ENCODE results near the gene SGMS1.
"Not testable (repeated sequence)": the region's sequence is repeated elsewhere in the genome, so short reads cannot be mapped to it uniquely, and the experiment has no call there.

The SGMS1 gene

GRCh38 chr10:50575477-50576244 is 48.1 kb downstream of the SGMS1 start:
- no peak for DNase-seq
- TF ChIP-seq GATA1 (IDR thresholded peaks at IDR 0.05; ENCODE audit: low read depth, low read length) (no peak), POLR2A (IDR thresholded peaks at IDR 0.05; ENCODE audit: low read length) (no peak)

DNA sequence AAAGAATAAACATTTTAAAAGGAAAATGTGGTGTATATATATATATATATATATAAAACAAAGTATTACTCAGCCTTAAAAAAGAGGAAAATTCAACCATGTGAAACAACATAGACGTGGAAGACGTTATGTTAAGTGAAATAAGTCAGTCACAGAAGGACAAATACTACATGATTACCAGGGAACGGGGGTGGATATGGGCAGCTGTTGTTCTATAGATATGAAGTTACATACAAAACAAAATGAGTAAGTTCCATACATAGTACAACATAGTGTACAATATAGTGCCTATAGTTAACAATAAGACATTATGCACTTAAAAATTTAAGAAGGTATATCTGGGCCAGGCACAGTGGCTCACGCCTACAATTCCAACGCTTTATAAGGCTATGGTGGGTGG is 48.8 kb downstream of the SGMS1 start:
- peak; percentile 47 to 64 for DNase-seq
- no peak for TF ChIP-seq POLR2A (IDR thresholded peaks at IDR 0.05; ENCODE audit: low read length)
- no peak for TF ChIP-seq GATA1 (IDR thresholded peaks at IDR 0.05; ENCODE audit: low read depth, low read length)

GRCh38 chr10:50574305-50574704 is 49.5 kb downstream of the SGMS1 start:
- no peak for TF ChIP-seq POLR2A (IDR thresholded peaks at IDR 0.05; ENCODE audit: low read length)
- no peak for TF ChIP-seq GATA1 (IDR thresholded peaks at IDR 0.05; ENCODE audit: low read depth, low read length)
- no peak for DNase-seq

- no peak for DNase-seq
- TF ChIP-seq POLR2A (IDR thresholded peaks at IDR 0.05; ENCODE audit: low read length) (no peak), GATA1 (IDR thresholded peaks at IDR 0.05; ENCODE audit: low read depth, low read length) (no peak)
Observed at GRCh38 chr10:50572017-50572491, 51.7 kb downstream of the SGMS1 start.

DNA sequence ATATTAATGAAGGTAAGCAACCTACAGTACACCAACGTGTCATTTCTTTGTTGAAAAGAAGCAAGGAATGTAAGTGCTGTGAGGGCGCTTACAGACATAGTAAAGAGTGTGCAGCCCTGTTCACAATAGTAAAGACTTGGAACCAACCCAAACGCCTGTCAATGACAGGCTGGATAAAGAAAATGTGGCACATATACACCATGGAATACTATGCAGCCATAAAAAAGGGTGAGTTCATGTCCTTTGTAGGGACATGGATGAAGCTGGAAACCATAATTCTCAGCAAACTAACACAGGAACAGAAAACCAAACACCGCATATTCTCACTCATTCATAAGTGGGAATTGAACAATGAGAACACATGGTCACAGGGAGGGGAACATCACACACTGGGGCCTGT is 55.0 kb downstream of the SGMS1 start:
- not testable (repeated sequence) for DNase-seq

GRCh38 chr10:50567384-50567783 is 56.4 kb downstream of the SGMS1 start:
- TF ChIP-seq POLR2A (IDR thresholded peaks at IDR 0.05; ENCODE audit: low read length) (no peak), GATA1 (IDR thresholded peaks at IDR 0.05; ENCODE audit: low read depth, low read length) (no peak)

GRCh38 chr10:50566150-50566549 is 57.6 kb downstream of the SGMS1 start:
- TF ChIP-seq POLR2A (IDR thresholded peaks at IDR 0.05; ENCODE audit: low read length) (no peak), GATA1 (IDR thresholded peaks at IDR 0.05; ENCODE audit: low read depth, low read length) (no peak)
- no peak for DNase-seq

More at GRCh38 chr10:50567384-50567783, 56.4 kb downstream of the SGMS1 start:
- no peak for DNase-seq

DNA sequence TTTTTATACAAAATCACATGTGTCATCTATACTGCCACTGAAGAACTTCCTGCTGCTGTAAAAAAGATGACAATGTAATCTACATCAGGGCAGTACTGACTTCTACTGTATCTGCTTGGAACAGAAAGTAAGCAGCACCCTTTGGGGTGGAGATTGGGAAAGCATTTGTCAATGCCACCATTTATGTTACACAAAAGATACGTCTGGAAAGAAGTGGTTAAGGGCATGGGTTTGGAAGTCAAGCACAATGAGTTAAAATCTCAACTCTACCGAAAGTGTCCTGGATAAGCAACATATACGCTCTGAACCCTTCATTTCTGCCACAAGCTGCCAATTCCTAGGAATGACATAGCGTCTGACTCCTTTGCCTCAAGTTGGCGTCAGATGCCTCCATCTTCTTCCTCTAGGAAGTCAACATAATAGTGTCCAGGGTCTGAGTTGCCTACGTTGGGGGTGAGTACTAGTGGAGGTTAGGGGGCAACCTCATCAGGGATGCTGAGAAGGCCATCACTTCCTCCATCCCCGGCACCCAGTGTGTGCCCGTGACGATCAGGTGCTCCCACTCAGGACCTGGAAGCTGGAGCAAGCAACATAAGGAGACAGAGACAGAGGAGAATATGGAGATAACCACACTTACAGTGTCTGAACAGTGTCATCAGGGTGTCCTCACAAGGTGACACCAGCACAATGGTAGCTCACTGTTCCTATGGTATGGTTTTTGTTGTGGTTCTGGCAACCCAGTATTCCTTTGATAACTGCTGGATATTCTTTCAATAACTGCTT is 58.3 kb downstream of the SGMS1 start:
- TF ChIP-seq GATA1 (IDR thresholded peaks at IDR 0.05; ENCODE audit: low read depth, low read length) (peak; percentile 27), POLR2A (IDR thresholded peaks at IDR 0.05; ENCODE audit: low read length) (no peak)
- peak; percentile 84 to 94 for DNase-seq

- no peak for DNase-seq
- TF ChIP-seq POLR2A (IDR thresholded peaks at IDR 0.05; ENCODE audit: low read length) = no peak
Observed at GRCh38 chr10:50563906-50564305, 59.9 kb downstream of the SGMS1 start.

DNA sequence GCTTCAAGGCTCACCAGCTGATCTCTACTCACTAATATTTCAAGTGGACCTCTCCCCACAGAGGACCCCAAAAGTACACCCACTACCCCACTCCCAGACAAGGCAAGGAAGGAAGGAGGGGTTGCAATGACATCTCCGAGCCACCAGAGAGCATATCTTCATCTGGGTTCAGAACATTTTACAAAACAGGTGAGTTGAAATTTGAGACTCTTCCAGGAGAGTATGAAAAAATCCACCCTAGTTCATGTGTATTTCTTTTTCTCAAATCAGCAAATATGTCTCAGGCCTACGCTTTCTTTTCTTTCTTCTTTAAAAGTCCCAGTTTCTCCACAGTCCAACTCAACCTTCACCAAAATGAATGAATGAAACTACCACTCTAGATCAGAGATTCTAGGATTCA is 61.9 kb downstream of the SGMS1 start:
- TF ChIP-seq POLR2A (IDR thresholded peaks at IDR 0.05; ENCODE audit: low read length) = no peak
- no peak for TF ChIP-seq GATA1 (IDR thresholded peaks at IDR 0.05; ENCODE audit: low read depth, low read length)

DNA sequence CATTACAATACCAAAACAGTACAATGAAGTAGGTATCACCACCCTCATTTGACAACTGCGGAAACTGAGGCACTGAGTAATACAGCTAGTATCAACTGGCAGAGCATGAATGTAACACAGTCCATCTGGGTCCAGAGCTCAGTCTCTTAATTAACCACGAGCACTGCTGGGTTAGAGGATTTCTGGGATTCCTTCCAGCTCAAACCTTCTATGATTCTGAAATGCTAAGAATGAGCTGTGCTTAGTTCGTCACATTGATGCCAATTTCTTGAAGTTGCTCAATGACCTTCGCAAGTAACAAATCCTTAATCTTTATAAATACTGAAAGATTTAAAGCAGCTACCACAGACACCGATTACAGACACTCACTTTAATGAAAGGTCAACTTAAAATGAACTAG is 62.5 kb downstream of the SGMS1 start:
- no peak for TF ChIP-seq POLR2A (IDR thresholded peaks at IDR 0.05; ENCODE audit: low read length)
- TF ChIP-seq GATA1 (IDR thresholded peaks at IDR 0.05; ENCODE audit: low read depth, low read length) = no peak
- peak in 1 of 2 experiments; percentile 50 for DNase-seq

More for the DNA sequence above, 61.9 kb downstream of the SGMS1 start:
- DNase-seq = peak; percentile 31 to 59

- DNase-seq = no peak
- TF ChIP-seq GATA1 (IDR thresholded peaks at IDR 0.05; ENCODE audit: low read depth, low read length) = no peak
Observed at GRCh38 chr10:50560370-50560769, 63.4 kb downstream of the SGMS1 start.

DNA sequence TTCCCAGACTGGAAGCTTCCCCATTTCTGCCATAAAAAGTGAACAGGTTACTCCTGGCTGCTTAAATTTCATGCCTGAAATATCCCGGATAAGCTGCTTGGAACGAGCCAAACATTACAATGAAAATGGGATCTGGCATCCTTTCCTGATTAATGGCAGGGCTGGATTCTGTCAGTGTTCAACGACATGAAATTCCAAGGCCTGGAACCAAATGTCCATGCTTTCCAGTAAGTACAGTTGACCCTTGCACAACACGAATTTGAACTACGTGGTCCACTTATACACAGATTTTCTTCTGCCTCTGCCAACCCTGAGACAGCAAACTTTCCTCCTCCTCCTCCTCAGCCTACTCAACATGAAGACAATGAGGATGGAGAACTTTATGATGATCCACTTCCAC is 65.4 kb downstream of the SGMS1 start:
- TF ChIP-seq GATA1 (IDR thresholded peaks at IDR 0.05; ENCODE audit: low read depth, low read length) = no peak
- TF ChIP-seq POLR2A (IDR thresholded peaks at IDR 0.05; ENCODE audit: low read length) = no peak
- no peak for DNase-seq

GRCh38 chr10:50557130-50557682 is 66.5 kb downstream of the SGMS1 start:
- DNase-seq = no peak
- TF ChIP-seq POLR2A (IDR thresholded peaks at IDR 0.05; ENCODE audit: low read length) = no peak
- no peak for TF ChIP-seq GATA1 (IDR thresholded peaks at IDR 0.05; ENCODE audit: low read depth, low read length)
